Fibroblast of the conjunctiva (primary cell): ENCODE results near the gene MFNG.

Source experiments
- DNase-seq: peaks from one replicate; pipeline ENCODE4 v3.0.0-alpha.2; 2010; ENCODE audit warnings: low read depth

The MFNG gene

GRCh38 chr22:37492428-37493344 lies 6.5 kb upstream of the MFNG start:
- no peak for DNase-seq

- no peak for DNase-seq
Observed at GRCh38 chr22:37491559-37492427, 5.6 kb upstream of the MFNG start.

- no peak for DNase-seq
Observed at GRCh38 chr22:37491106-37491505, 4.9 kb upstream of the MFNG start.

GRCh38 chr22:37489983-37490382 lies 3.8 kb upstream of the MFNG start:
- DNase-seq: no peak

- DNase-seq: no peak
Observed at GRCh38 chr22:37488337-37489135, 2.4 kb upstream of the MFNG start.

GRCh38 chr22:37487571-37487970 lies 1.4 kb upstream of the MFNG start:
- no peak for DNase-seq

- no peak for DNase-seq
Observed at GRCh38 chr22:37487129-37487528, 945 bp upstream of the MFNG start.

- DNase-seq: no peak
Observed at GRCh38 chr22:37485395-37486223, 575 bp downstream of the MFNG start.

- no peak for DNase-seq
Observed at GRCh38 chr22:37484480-37485394, 1.4 kb downstream of the MFNG start.

GRCh38 chr22:37483050-37483449 lies 3.1 kb downstream of the MFNG start:
- DNase-seq: no peak

- DNase-seq: no peak
Observed at GRCh38 chr22:37482244-37482643, 3.9 kb downstream of the MFNG start.

- no peak for DNase-seq
Observed at GRCh38 chr22:37481347-37481907, 4.8 kb downstream of the MFNG start.

GRCh38 chr22:37480387-37481346 lies 5.5 kb downstream of the MFNG start:
- DNase-seq: no peak

GRCh38 chr22:37479196-37479595 lies 7.0 kb downstream of the MFNG start:
- DNase-seq: no peak

- DNase-seq: no peak
Observed at GRCh38 chr22:37476389-37477329, 9.5 kb downstream of the MFNG start.

GRCh38 chr22:37474447-37475090 lies 11.6 kb downstream of the MFNG start:
- DNase-seq: no peak

- DNase-seq: no peak
Observed at GRCh38 chr22:37473437-37473946, 12.7 kb downstream of the MFNG start.
